HCT116 (cell line): ENCODE results near the gene PLA2G15. TPM values are rescaled to one million over a fixed set of nuclear protein-coding genes. Genes with fewer than 3 reads are reported as not detected.

ENCODE experiments used
- ATAC-seq: fragments of 200-7000 bp; cut with Tn5 transposase; 2 replicates; pipeline ENCODE4 v1.9.1; 2020; ENCODE audit warnings: mild to moderate bottlenecking, moderate library complexity
- BruUV-seq: library from RNA; stranded (reverse); fragments of 400-500 nt; replicated peaks from 2 replicates; lab custom pipeline; 2021; lab: Mats Ljungman, UMichigan
- CTCF ChIA-PET: fragments of 300-600 bp; sonication (Branson Sonifier 250); formaldehyde crosslinking; loops from one replicate; lab custom pipeline; 2021; ENCODE audit warnings: antibody characterized with exemption; lab: Charles Lee
- POLR2A ChIA-PET: fragments of 300-600, 350-600 bp; sonication (Branson Sonifier 250); formaldehyde crosslinking; loops from one replicate; lab custom pipeline; 2021; ENCODE audit warnings: antibody characterized with exemption; lab: Charles Lee
- RAD21 ChIA-PET, 2 experiments: fragments of 300-600 bp; sonication (Branson Sonifier 250); formaldehyde crosslinking; loops; one replicate each; lab custom pipeline; 2023; ENCODE audit warnings: low total read pairs in 2 of 2; ENCODE audit not compliant: uncharacterized antibody in 2 of 2, unreplicated experiment in 2 of 2, low non-redundant PET in 1 of 2; lab: Charles Lee
- DNase-seq: peaks from one replicate; pipeline ENCODE4 v3.0.0-alpha.2; 2010; ENCODE audit warnings: low read depth, low spot score
- H2AFZ ChIP-seq: fragments of 200-600 bp; shearing (Covaris generic), sonication (generic); 2 replicates; pipeline ENCODE4 v1.6.1; 2017; ENCODE audit warnings: low read depth, mixed run types, mixed read lengths, antibody characterized with exemption, low read length; ENCODE audit not compliant: poor library complexity, severe bottlenecking
- H3K27ac ChIP-seq: 2 replicates; pipeline ENCODE4 v1.5.1; 2012; ENCODE audit warnings: low read depth, low read length
- H3K27me3 ChIP-seq: fragments of 200-600 bp; sonication (generic); 2 replicates; pipeline ENCODE4 v1.6.1; 2016; ENCODE audit warnings: mixed run types, low read length, mixed read lengths; ENCODE audit not compliant: insufficient read depth
- H3K36me3 ChIP-seq, 2 experiments: fragments of 200-500 bp in 1 of 2; fragments of 200-600 bp in 1 of 2; sonication (Bioruptor generic) in 1 of 2; sonication (generic) in 1 of 2; 2 replicates each; pipeline versions ENCODE4 v1.5.1 to v1.6.1; 2014 to 2016; ENCODE audit warnings: low read length in 2 of 2, inconsistent platforms in 1 of 2, mixed read lengths in 1 of 2, mixed run types in 1 of 2; ENCODE audit not compliant: insufficient read depth in 2 of 2, control insufficient read depth in 1 of 2
- H3K4me1 ChIP-seq, 2 experiments: fragments of 200-600 bp in 1 of 2; sonication (generic) in 1 of 2; 2 replicates each; pipeline versions ENCODE4 v1.5.1 to v1.6.1; 2012 to 2017; ENCODE audit warnings: low read length in 2 of 2, inconsistent platforms in 1 of 2, mild to moderate bottlenecking in 1 of 2, mixed read lengths in 1 of 2, mixed run types in 1 of 2, moderate library complexity in 1 of 2; ENCODE audit not compliant: insufficient read depth in 2 of 2, control insufficient read depth in 1 of 2
- H3K4me2 ChIP-seq: fragments of 200-600 bp; sonication (generic); 2 replicates; pipeline ENCODE4 v1.6.1; 2017; ENCODE audit warnings: mixed run types, low read length, mixed read lengths
- H3K4me3 ChIP-seq, 2 experiments: fragments of 200-600 bp in 1 of 2; sonication (generic) in 1 of 2; replicated peaks in 1 of 2; 2 replicates each; pipeline ENCODE4 v1.5.1; 2011 to 2016; ENCODE audit warnings: low read length in 2 of 2, control low read depth in 1 of 2, low read depth in 1 of 2, mild to moderate bottlenecking in 1 of 2, mixed read lengths in 1 of 2, mixed run types in 1 of 2
- H3K79me2 ChIP-seq: fragments of 200-600 bp; sonication (generic); 2 replicates; pipeline ENCODE4 v1.6.1; 2017; ENCODE audit warnings: mild to moderate bottlenecking, mixed run types, low read length, moderate library complexity, mixed read lengths; ENCODE audit not compliant: insufficient read depth
- H3K9ac ChIP-seq: fragments of 200-600 bp; sonication (generic); 2 replicates; pipeline ENCODE4 v1.6.1; 2016; ENCODE audit warnings: low read length, mixed read lengths
- H3K9me2 ChIP-seq: fragments of 200-600 bp; sonication (generic), shearing (Covaris generic); 2 replicates; pipeline ENCODE4 v1.6.1; 2017; ENCODE audit warnings: mixed run types, mild to moderate bottlenecking, moderate library complexity; ENCODE audit not compliant: insufficient read depth
- H3K9me3 ChIP-seq, 2 experiments: fragments of 200-500 bp in 1 of 2; fragments of 200-600 bp in 1 of 2; sonication (Bioruptor generic) in 1 of 2; sonication (generic) in 1 of 2; 2 replicates each; pipeline ENCODE4 v1.6.1; 2014 to 2017; ENCODE audit warnings: low read length in 2 of 2, mixed read lengths in 2 of 2, inconsistent platforms in 1 of 2, low read depth in 1 of 2, mild to moderate bottlenecking in 1 of 2, mixed run types in 1 of 2, moderate library complexity in 1 of 2; ENCODE audit not compliant: control insufficient read depth in 1 of 2, insufficient read depth in 1 of 2
- H4K20me1 ChIP-seq: fragments of 200-600 bp; sonication (generic), shearing (Covaris generic); 2 replicates; pipeline ENCODE4 v1.6.1; 2017; ENCODE audit warnings: mixed run types, mild to moderate bottlenecking, moderate library complexity; ENCODE audit not compliant: insufficient read depth
- ATF3 ChIP-seq: IDR thresholded peaks from 2 replicates; pipeline ENCODE4 v1.6.1; 2012
- CBX3 ChIP-seq: IDR thresholded peaks from 2 replicates; pipeline ENCODE4 v1.6.1; 2012; ENCODE audit warnings: low read depth
- CEBPB ChIP-seq: IDR thresholded peaks from 2 replicates; pipeline ENCODE4 v1.6.1; 2012; ENCODE audit warnings: low read depth
- CTCF ChIP-seq, 3 experiments: fragments of 200-600 bp in 1 of 3; sonication (generic) in 1 of 3; IDR thresholded peaks in 2 of 3; conservative IDR thresholded peaks in 1 of 3; 2 replicates each; pipeline ENCODE4 v1.5.1; 2012 to 2017; ENCODE audit warnings: low read depth in 2 of 3, low read length in 2 of 3, antibody characterized with exemption in 1 of 3, borderline replicate concordance in 1 of 3, control low read depth in 1 of 3, mild to moderate bottlenecking in 1 of 3, mixed read lengths in 1 of 3, mixed run types in 1 of 3, moderate library complexity in 1 of 3; ENCODE audit not compliant: insufficient read depth in 1 of 3
- EGR1 ChIP-seq: IDR thresholded peaks from 2 replicates; pipeline ENCODE4 v1.6.1; 2012; ENCODE audit warnings: low read depth
- ELF1 ChIP-seq: IDR thresholded peaks from 2 replicates; pipeline ENCODE4 v1.6.1; 2012; ENCODE audit warnings: low read depth, borderline replicate concordance
- EZH2 ChIP-seq: fragments of 200-600 bp; sonication (generic); IDR thresholded peaks from 2 replicates; pipeline ENCODE4 v1.6.1; 2017; ENCODE audit warnings: antibody characterized with exemption, mixed run types
- EZH2phosphoT487 ChIP-seq: fragments of 200-600 bp; IDR thresholded peaks from 2 replicates; pipeline ENCODE4 v1.6.1; 2018; ENCODE audit warnings: antibody characterized with exemption, borderline replicate concordance
- FOSL1 ChIP-seq: IDR thresholded peaks from 2 replicates; pipeline ENCODE4 v1.6.1; 2012; ENCODE audit warnings: low read depth
- JUND ChIP-seq: IDR thresholded peaks from 2 replicates; pipeline ENCODE4 v1.6.1; 2012
- POLR2A ChIP-seq: IDR thresholded peaks from 2 replicates; pipeline ENCODE4 v1.7.0; 2011; ENCODE audit warnings: borderline replicate concordance; ENCODE audit not compliant: insufficient read depth, insufficient read length; ENCODE audit errors: extremely low read depth
- POLR2AphosphoS5 ChIP-seq: IDR thresholded peaks from 2 replicates; pipeline ENCODE4 v1.6.1; 2011; ENCODE audit warnings: mild to moderate bottlenecking, low read depth, low read length, moderate library complexity
- RAD21 ChIP-seq: IDR thresholded peaks from 2 replicates; pipeline ENCODE4 v1.6.1; 2012; ENCODE audit warnings: low read depth, mild to moderate bottlenecking
- SIN3A ChIP-seq: IDR thresholded peaks from 2 replicates; pipeline ENCODE4 v1.6.1; 2012; ENCODE audit warnings: low read depth
- SP1 ChIP-seq: IDR thresholded peaks from 2 replicates; pipeline ENCODE4 v1.6.1; 2012; ENCODE audit warnings: low read depth
- SRF ChIP-seq: IDR thresholded peaks from 2 replicates; pipeline ENCODE4 v1.6.1; 2012; ENCODE audit warnings: low read depth
- TCF7L2 ChIP-seq: IDR thresholded peaks from 2 replicates; pipeline ENCODE4 v1.7.0; 2011; ENCODE audit warnings: borderline replicate concordance, inconsistent platforms; ENCODE audit not compliant: insufficient read depth, insufficient read length; ENCODE audit errors: extremely low read depth
- YY1 ChIP-seq: IDR thresholded peaks from 2 replicates; pipeline ENCODE4 v1.6.1; 2011; ENCODE audit warnings: low read length, low read depth, moderate library complexity, mild to moderate bottlenecking; ENCODE audit not compliant: insufficient replicate concordance; ENCODE audit errors: extremely low read depth
- ZFX ChIP-seq: fragments of 450-650 bp; IDR thresholded peaks from 2 replicates; pipeline ENCODE4 v1.6.1; 2017
- ZNF274 ChIP-seq: fragments of 200-500 bp; sonication (Bioruptor generic); IDR thresholded peaks from 2 replicates; pipeline ENCODE4 v1.6.1; 2014; ENCODE audit warnings: mild to moderate bottlenecking, low read depth, low read length, inconsistent platforms
- intact Hi-C: fragments of 100-400 bp; cut with micrococcal nuclease; formaldehyde crosslinking; loops from 2 replicates; pipeline ENCODE4 v1.10.0; 2022
- total RNA-seq: library from RNA; stranded (reverse); gene quantifications from one replicate; pipeline ENCODE4 v1.2.1, GENCODE V29; 2021; ENCODE audit not compliant: unreplicated experiment

PLA2G15 gene
- total RNA-seq, 1 experiment from 2014 or later, result 7.5 TPM

- POLR2A ChIA-PET, result no interaction called here
- peak overlapping the region; percentile 86 for H3K27ac ChIP-seq
Observed at GRCh38 chr16:68233835-68234187, 11.4 kb upstream of the PLA2G15 start.

More at GRCh38 chr16:68233835-68234187, 11.4 kb upstream of the PLA2G15 start:
- intact Hi-C loops, result loop anchor here (2.0 to 10.0 kb wide), 2 partner anchors 77 to 709 kb away; partner anchors contain the start of genes PRMT7, RIPOR1 and SLC7A6OS
- TF ChIP-seq FOSL1 (no peak), ELF1 (no peak), JUND (no peak), POLR2A (no peak), EGR1 (no peak), CTCF (IDR thresholded peaks at IDR 0.05 in 2 of 3, conservative IDR thresholded peaks at IDR 0.05 in 1 of 3; ENCODE audit: borderline replicate concordance in 1 of 3, insufficient read depth in 1 of 3, low read depth in 2 of 3, low read length in 2 of 3) (no peak), CBX3 (no peak), RAD21 (no peak), SP1 (no peak), ZNF274 (no peak), CEBPB (no peak), SRF (no peak), ATF3 (no peak), YY1 (no peak), EZH2 (no peak), TCF7L2 (no peak), ZFX (no peak), SIN3A (no peak), POLR2AphosphoS5 (no peak), EZH2phosphoT487 (no peak)
- TF ChIP-seq, all 23 proteins: peak for 0
- H3K9me3 ChIP-seq, result no peaks in the 10 kb centered on the region
- ChIA-PET CTCF (interaction anchor here (1.0 kb wide), 1 partner anchor 140 kb away, joined by 5 read pairs; no protein-coding TSS in a partner anchor), RAD21 (no interaction called here)
- DNase-seq (no peak), ATAC-seq (no peak)
- H3K9ac ChIP-seq, result peak overlapping the region; percentile 98
- no peaks in the 10 kb centered on the region for H3K27me3 ChIP-seq
- H3K4me2 ChIP-seq, result peak overlapping the region; percentile 97
- peaks cover 29 to 42% of the 10 kb centered on the region in 2 experiments for H3K4me1 ChIP-seq
- H4K20me1 ChIP-seq, result peaks cover 4% of the 10 kb centered on the region; the same call in 1 of the 2 replicates
- peak overlapping the region; percentile 56 to 88 for H3K4me3 ChIP-seq
- no peak overlapping the region for H2AFZ ChIP-seq
- no peaks in the 10 kb centered on the region for H3K9me2 ChIP-seq
- H3K36me3 ChIP-seq, result peaks cover 18 to 38% of the 10 kb centered on the region in 2 experiments; a peak in 3 of 4 replicates
- peaks cover 43% of the 10 kb centered on the region for H3K79me2 ChIP-seq
- no TSS peak for BruUV-seq
